NCI-H2196 (cell line): Measurements from ENCODE around the gene TCN2.
"Not testable (repeated sequence)": the region's sequence is repeated elsewhere in the genome, so short reads cannot be mapped to it uniquely, and the experiment has no call there.

ENCODE experiments used
- DNase-seq: peaks from one replicate; lab custom pipeline; 2025; ENCODE audit not compliant: unreplicated experiment; lab: John Stamatoyannopoulos, UW

Gene TCN2

DNA sequence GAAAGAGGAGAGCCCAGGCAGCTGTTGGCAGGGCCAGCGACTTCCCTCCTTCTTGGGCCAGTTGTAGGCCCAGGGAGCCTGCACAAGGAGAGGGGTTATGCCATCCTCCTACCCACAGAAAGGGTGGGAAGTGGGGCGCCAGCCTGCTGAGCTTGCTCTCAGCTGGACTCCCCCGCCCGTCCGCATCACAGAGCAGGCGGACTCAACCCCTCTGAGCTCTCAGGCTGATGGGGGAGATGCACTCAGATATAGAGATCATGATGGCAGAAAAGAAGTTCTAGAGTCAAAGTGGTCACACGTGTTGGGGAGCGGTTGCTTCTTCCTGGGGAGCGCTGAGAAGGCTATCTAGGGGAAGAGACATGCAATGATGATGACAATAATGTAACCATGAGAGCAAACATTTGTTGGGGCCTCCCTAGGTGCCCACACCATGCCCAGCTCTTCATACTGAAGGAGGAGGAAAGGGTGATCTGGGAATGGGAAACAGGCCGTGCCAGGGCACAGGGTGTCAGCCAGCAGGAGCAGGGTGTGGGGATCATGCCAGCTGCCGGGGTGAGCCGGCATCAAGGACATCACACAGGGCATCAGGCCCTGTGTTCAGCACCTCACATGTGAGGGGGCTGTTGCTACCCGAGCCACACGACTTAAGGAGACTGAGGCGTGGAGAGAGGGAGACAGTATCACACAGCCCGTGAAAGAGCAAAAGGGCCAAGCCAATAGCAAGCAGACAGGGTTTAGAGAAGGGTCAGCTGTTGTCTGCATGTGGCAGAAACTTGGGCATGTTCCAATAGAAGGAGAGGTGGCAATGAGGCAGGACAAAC, 36.3 kb downstream of the TCN2 start:
- no peak for DNase-seq

GRCh38 chr22:30646518-30647160, 39.7 kb downstream of the TCN2 start:
- DNase-seq: no peak

DNA sequence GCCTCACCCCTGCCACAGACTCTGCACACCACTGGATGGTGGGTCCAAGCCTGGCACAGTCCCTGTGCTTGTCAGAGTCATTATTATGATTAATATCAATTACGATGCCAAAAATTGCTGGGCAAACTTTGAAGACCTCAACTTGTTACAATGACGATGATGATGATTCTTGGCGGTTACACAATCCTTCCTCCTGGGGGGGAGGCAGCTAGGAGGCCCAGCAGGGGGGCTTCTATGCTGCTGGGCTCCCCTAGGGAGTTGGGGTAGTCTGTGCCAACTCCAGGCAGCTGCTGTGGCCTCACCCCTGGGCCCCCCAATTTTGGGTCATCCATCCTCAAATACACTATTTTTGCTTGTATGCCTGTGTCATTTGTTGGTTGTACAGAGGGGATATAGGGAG, 40.6 kb downstream of the TCN2 start:
- no peak for DNase-seq

- DNase-seq: no peak
Observed at GRCh38 chr22:30648825-30649224, 41.9 kb downstream of the TCN2 start.

DNA sequence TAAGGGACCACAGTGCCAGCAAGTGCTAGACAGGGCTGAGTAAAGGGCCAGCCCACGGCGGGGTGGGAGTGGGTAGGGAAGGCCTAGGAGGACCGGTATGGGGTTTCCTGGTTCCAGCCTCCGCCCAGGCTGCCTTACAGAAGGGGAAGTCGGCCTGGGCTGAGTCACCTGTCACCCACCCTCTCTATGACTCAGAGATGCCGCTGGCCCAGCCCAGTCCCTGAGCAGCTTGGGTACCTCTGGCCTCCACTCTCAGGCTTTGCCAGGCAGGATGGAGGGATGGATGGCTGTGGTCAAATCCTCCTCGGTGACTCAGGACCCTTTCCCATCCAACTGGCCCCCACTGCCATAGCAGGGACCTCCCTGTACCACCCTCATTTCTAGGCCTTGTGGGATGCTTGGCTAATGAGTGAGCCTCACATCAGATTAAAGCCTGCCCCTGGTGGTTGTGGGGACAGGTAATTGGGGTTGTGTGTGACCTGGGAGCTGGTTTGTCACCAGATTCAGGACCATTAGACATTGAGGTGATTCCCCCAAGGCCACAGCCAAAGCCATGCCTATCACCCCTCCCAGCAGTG, 42.5 kb downstream of the TCN2 start:
- no peak for DNase-seq

GRCh38 chr22:30650508-30651116, 43.6 kb downstream of the TCN2 start:
- DNase-seq: no peak

GRCh38 chr22:30652852-30653251, 45.9 kb downstream of the TCN2 start:
- no peak for DNase-seq

DNA sequence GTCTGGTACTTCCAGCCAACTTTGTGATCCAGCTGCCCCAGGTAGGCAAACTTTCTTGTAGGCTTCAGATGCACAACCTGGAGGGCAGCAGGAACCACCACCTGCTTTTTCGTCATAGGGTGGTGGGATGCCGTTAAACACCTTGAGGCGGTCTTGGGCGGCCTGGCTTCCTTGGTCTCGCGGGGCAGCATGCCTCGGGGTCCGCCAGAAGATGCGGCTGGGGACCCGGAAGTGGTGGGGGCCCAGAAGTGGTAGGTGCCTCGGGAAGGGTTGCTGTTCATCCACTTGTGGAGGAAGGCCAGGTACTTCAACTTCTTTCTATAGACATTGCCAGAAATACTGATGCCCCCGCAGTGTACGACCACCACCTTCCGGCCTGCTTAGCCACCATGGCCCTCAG, 47.4 kb downstream of the TCN2 start:
- DNase-seq: no peak

DNA sequence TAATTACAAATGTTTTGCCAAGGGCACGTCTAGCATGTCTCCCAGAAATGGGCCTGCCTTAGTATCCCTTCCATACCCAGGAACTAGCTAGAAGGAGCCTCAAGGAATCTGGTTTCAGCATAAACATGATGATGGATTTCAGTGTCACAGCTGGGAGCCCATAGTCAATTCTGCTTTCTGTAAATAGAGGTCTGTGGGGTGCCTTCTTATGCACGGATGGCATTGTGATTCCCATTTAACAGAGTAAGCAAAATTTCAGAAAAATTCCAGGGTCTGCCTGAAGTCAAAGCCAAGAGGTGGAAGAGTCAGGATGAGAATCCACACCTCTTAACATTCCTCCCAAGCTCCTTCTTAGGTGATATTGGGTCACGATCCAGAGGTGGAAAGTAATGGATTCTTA, 48.6 kb downstream of the TCN2 start:
- DNase-seq: no peak

- DNase-seq: no peak
Observed at GRCh38 chr22:30662040-30662439, 55.1 kb downstream of the TCN2 start.

DNA sequence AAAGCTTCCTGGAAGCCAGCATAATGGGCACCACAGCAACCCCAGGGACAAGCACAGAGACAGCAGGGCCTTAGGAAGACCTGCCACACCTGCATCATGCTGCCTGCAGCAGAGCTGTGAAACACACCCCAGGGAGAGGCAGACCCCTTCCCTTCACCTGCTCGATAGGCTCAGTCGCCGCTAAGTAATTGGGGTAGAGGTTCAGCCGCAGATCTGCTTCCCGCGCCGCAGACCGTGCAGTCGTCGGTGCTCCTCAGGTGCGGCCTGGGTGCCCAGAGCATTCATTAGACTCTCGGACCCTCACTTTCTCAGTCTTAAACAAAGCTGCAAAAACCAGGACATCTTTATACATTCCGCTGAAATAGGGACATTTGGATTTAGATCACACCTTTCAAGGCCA, 57.8 kb downstream of the TCN2 start:
- DNase-seq: no peak

DNA sequence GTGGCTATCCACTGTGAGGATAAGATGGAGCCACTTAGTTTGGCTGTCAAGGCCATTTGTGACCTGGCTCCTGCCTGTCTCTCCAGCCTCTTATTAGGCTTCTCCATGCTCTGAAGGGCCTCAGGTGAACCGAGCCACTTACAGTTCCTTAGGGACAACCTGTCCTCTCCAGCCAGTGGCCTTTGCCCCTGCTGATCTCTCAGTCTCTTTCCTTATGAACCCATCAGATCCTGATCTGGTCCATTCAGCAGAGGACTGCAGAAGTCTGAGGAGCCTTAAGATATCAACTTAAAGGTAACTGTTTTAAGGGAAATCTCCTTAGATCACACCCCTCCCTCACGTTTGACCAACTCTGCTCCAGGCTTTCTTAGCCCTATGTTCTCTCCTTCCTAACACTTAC, 58.3 kb downstream of the TCN2 start:
- no peak for DNase-seq

GRCh38 chr22:30665786-30666185, 58.8 kb downstream of the TCN2 start:
- no peak for DNase-seq

GRCh38 chr22:30667107-30667493, 60.1 kb downstream of the TCN2 start:
- DNase-seq: no peak

- peak; percentile 77 for DNase-seq
Observed at GRCh38 chr22:30667494-30668385, 60.8 kb downstream of the TCN2 start, which contains the start of gene DUSP18. TSS of gene DUSP18 (minus strand) at chr22:30667875. CDS start at chr22:30664003, 3,872 bp downstream.

- DNase-seq: no peak
Observed at GRCh38 chr22:30668386-30668710, 61.4 kb downstream of the TCN2 start.

- DNase-seq: no peak
Observed at GRCh38 chr22:30671071-30671470, 64.1 kb downstream of the TCN2 start.

DNA sequence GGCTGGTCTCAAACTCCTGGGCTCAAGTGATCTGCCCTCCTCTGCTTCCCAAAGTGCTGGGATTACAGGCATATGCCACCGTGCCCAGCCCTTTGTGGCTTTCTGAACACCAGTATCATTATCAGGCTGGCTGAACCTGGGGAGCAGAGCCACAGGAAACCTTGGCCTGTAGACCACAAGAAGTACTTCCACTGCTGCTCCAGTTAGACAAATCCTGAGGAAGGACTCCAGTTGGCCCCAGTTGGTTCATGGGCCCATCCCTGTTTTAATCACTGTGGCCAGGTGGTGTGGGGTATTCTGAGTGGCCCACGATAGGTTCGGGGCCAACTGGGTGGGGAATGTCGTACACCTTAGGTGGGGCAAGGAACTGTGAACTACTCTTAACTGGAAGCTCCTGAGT, 66.2 kb downstream of the TCN2 start:
- DNase-seq: no peak

GRCh38 chr22:30674482-30674881, 67.5 kb downstream of the TCN2 start:
- no peak for DNase-seq

GRCh38 chr22:30675436-30675835, 68.5 kb downstream of the TCN2 start:
- no peak for DNase-seq

GRCh38 chr22:30676565-30676964, 69.6 kb downstream of the TCN2 start:
- not testable (repeated sequence) for DNase-seq
